Fibroblast of pulmonary artery (primary cell): ENCODE data around the gene ZBTB21.
A peak's percentile ranks its signal among the peaks of the same experiment; 100 is the strongest.

Experiments used
- DNase-seq: peaks from one replicate; pipeline ENCODE4 v3.0.0-alpha.2; 2010; ENCODE audit warnings: low read depth
- H3K4me3 ChIP-seq: replicated peaks from 2 replicates; pipeline ENCODE4 v1.5.1; 2011; ENCODE audit warnings: low read depth, mild to moderate bottlenecking, control low read depth, low read length, moderate library complexity
- TF ChIP-seq, protein P1 (sequence below): IDR thresholded peaks from 2 replicates; pipeline ENCODE4 v1.5.1; 2011; ENCODE audit warnings: mild to moderate bottlenecking, control low read depth, low read length, inconsistent platforms; ENCODE audit errors: missing control alignments

Gene ZBTB21

DNA sequence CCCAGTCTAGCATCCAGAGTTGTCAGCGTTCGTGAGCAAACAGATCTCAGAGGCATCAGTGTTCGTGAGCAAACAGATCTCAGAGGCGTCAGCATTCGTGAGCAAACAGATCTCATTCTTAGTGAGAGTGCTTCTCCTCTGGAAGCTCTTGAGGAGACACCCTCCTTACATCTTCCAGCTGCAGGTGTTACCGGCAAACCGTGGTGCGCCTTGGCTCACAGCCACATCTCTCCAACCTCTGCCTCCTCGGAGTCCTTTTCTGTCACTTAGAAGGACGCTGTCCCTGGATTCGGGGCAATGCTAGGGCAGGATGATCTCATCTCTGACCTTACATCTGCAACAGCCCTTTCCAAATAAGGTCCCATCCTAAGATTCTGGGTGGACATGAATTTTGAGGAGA lies 46.3 kb upstream of the ZBTB21 start:
- no peak for DNase-seq
- H3K4me3 ChIP-seq: no peak overlapping the region
- TF ChIP-seq, protein P1, sequence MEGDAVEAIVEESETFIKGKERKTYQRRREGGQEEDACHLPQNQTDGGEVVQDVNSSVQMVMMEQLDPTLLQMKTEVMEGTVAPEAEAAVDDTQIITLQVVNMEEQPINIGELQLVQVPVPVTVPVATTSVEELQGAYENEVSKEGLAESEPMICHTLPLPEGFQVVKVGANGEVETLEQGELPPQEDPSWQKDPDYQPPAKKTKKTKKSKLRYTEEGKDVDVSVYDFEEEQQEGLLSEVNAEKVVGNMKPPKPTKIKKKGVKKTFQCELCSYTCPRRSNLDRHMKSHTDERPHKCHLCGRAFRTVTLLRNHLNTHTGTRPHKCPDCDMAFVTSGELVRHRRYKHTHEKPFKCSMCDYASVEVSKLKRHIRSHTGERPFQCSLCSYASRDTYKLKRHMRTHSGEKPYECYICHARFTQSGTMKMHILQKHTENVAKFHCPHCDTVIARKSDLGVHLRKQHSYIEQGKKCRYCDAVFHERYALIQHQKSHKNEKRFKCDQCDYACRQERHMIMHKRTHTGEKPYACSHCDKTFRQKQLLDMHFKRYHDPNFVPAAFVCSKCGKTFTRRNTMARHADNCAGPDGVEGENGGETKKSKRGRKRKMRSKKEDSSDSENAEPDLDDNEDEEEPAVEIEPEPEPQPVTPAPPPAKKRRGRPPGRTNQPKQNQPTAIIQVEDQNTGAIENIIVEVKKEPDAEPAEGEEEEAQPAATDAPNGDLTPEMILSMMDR: no peak

DNA sequence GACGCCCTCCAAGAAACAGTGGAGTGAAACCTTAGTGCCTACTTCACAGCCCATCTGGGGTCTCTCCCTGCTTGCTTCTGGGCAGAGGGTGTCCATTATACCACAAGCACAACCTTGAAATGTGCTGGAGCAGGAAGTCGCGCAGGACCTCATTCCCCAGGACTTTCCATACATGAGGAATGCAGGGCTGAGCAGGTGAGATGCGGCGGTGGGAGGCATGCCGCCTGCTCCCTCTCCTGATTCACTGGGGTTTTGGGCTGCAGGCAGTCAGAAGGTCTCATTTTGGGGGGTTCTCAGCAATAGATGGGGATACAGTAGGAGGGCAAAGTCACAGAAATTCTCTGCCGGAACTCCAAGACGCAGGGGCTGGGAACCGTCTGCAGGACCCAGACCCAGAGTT lies 45.3 kb upstream of the ZBTB21 start:
- DNase-seq: no peak
- TF ChIP-seq, protein P1: no peak
- H3K4me3 ChIP-seq: no peak overlapping the region

DNA sequence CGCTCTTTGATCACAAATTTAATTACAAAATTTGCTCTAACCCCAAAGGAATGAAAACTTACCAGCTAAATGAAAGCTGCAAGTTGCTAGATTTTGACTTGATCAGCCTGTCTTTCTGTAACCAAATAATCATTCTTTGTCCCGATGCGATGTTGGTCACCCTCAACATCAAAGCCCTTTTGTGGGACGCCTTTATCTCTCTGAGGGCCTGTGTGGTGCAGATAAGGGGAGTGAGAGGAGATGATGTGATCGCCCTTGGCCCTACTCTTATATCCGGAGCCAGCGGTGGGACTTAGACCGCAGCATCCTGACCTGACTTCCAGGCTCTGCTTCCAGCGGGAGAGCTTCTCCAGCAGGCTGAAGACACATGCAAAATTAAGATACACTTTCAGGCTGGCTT lies 41.6 kb upstream of the ZBTB21 start:
- TF ChIP-seq, protein P1: no peak
- H3K4me3 ChIP-seq: no peak overlapping the region
- DNase-seq: no peak

DNA sequence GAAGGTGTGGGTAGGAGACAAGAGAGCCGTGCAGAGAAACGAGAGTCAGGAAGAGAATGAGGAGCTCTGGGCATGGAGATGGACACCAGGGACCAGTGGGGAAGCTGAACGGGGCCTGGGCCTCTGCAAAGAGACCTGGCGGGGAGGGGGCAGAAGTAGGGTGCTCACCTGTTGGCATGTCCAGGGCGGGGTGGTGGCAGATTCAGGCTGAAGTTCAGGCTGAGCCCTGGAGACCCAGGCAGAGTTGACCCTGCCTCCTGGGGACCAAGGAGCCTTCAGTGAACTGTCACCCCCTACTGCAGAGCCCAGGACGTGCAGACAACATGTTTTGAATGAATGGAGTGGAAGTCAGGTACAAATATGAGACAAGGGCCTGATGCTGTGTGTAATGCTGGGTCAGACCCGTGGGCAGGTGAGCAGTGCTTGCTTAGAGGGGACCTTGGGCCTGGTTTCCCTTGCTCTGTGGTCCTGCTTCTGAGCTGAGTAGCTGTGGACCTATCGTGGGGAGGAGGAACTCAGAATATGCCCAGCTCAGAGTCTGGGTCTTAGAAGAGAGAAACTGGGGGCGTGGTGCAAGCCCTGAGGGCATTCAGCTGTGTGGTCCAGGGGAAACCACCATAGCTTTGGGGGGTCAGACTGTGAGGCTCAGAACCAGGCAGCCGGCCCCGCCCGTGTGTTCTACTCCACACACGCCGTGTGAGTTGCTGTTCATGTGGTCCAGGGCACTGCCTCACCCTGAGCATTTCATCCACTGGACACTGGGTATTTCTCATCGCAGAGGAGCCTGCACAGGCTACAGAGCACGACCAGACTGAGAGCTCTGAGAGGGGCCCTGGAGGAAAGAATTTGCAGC lies 39.6 kb upstream of the ZBTB21 start:
- H3K4me3 ChIP-seq: no peak overlapping the region
- TF ChIP-seq, protein P1: no peak
- DNase-seq: no peak

DNA sequence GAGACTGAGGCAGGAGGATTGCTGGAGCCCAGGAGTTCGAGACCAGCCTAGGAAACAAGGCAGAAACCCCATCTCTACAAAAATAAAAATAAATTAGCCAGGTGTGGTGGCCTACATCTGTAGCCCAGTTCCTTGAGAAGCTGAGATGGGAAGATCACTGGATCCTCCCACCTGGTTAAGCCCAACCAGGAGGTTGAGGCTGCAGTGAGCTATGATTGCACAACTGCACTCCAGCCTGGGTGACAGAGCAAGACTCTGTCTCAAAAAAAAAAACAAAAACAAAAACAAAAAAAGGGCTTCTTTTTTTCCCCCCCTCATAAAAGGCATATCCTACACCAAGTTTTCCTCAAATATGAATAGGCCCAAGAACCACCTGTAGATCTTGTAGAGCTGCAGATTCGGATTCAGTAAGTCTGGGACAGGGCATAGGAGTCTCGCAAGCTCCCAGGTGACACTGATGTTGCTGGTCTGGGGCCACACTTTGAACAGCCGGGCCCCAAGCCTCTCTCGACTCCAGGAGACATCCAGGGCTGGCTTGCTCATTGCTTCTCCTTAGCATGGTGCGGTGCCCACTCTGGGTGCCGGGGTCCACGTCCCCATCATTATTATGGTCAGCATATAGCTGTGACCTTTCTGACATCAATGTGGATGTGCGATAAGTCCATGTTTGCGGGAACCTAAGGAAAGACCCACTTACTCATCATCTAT lies 38.9 kb upstream of the ZBTB21 start:
- no peak overlapping the region for H3K4me3 ChIP-seq
- DNase-seq: no peak
- TF ChIP-seq, protein P1: no peak

DNA sequence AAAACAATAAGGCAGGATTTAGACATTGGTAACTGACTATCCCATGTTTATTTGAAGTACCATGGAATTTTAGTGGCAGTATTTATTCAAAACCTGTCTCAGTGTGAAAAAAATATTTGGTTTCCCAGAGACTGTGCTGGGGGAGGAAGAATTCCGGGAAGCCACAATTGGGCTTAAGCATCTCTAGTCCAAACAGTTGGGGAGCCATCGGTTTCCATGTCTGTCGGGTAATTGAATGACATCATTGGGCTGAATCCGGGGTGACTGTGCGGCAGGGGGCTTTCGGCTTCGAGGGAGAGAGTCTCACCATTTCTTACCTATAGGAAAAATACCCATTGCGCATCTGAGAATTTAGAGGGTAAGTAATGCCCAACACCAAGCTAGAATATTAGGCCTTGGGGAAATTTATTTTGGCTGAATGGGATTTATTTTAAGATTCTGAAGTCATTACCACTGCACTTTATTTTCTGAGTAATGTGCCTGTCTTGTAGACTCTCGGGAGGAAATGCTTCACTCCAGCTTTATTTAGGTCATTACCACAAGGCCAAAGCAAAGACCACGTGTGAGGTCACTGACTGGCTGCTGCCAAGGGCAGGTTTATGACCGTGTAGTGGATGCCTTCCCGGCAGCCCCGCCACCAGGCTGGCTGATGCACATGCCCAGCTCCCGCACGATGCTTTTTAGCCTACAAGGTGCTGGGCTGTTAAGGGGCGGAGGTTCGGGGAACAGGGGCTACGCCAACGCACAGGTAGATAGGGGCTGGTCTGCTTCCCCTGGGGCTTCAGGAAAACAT lies 37.9 kb upstream of the ZBTB21 start:
- TF ChIP-seq, protein P1: no peak
- DNase-seq: peak; percentile 74
- H3K4me3 ChIP-seq: no peak overlapping the region
